NCI-H345 treated with DMSO at 0.1 percent for 48 hours (cell line): ENCODE measurements around the gene JAK1.

Experiments
- DNase-seq: peaks from one replicate; lab custom pipeline; 2025; ENCODE audit not compliant: unreplicated experiment; lab: John Stamatoyannopoulos, UW

The JAK1 gene

GRCh38 chr1:64801851-64802523, 164.4 kb downstream of the JAK1 start:
- DNase-seq: no peak

- DNase-seq: no peak
Observed at GRCh38 chr1:64798872-64799271, 167.5 kb downstream of the JAK1 start.

- no peak for DNase-seq
Observed at GRCh38 chr1:64790832-64791487, 175.4 kb downstream of the JAK1 start.
